ENCODE data around the gene BLOC1S1.
A peak's percentile ranks its signal among the peaks of the same experiment; 100 is the strongest.

Gene BLOC1S1

DNA sequence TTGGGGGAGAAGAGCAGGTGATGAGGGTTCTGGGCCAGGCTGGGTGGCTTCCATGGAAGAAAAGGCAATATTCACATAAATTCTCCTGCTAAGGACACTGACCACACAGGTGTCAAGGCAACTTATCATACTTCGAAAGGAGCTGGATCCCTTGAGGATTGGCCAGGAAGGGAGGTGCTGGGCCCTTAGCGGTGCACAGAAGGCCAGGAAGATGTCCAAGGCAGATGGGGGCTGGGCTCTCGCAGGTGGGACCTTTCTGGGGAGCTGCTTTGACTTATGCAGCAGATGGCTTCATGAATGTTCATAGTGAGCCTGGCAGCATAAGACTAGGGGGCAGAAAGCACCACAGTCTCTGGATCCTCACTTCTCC, 9.1 kb downstream of the BLOC1S1 start:
- H3K36me3 Mint-ChIP-seq (ENCODE audit: low read depth): peaks cover 38% of the 10 kb centered on the region
- peak overlapping the region; percentile 46 to 66 (median 48) for H3K27ac Mint-ChIP-seq
- no peaks in the 10 kb centered on the region for H3K9me3 Mint-ChIP-seq
- H3K4me3 Mint-ChIP-seq: peak overlapping the region; percentile 70 to 94 (median 90)
- H3K27me3 Mint-ChIP-seq (ENCODE audit: low read depth): peaks cover 5% of the 10 kb centered on the region
- TF ChIP-seq, protein P1, sequence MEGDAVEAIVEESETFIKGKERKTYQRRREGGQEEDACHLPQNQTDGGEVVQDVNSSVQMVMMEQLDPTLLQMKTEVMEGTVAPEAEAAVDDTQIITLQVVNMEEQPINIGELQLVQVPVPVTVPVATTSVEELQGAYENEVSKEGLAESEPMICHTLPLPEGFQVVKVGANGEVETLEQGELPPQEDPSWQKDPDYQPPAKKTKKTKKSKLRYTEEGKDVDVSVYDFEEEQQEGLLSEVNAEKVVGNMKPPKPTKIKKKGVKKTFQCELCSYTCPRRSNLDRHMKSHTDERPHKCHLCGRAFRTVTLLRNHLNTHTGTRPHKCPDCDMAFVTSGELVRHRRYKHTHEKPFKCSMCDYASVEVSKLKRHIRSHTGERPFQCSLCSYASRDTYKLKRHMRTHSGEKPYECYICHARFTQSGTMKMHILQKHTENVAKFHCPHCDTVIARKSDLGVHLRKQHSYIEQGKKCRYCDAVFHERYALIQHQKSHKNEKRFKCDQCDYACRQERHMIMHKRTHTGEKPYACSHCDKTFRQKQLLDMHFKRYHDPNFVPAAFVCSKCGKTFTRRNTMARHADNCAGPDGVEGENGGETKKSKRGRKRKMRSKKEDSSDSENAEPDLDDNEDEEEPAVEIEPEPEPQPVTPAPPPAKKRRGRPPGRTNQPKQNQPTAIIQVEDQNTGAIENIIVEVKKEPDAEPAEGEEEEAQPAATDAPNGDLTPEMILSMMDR (IDR thresholded peaks at IDR 0.05; ENCODE audit: unreplicated experiment in 3 of 3): no peak
- H3K4me1 Mint-ChIP-seq: peaks cover 56% of the 10 kb centered on the region

DNA sequence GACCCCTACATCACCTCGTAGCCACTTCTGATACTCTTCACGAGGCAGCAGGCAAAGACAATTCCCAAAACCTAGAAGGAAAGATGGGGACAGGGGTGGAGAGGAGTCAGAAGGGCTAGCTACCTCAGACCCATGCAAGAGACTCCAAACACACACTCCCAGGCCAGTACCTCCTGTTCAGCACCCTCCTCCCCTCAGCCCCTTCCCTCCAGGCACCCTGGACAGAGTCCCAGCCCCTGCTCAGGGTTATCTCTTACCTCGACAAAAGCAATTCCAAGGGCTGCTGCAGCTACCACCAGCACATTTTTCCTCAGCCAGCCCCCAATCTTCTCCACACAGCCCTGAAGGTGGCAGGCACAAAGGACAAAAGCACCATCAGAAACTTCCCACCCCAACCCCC, 9.7 kb downstream of the BLOC1S1 start:
- no peaks in the 10 kb centered on the region for H3K9me3 Mint-ChIP-seq
- peak overlapping the region; percentile 70 to 94 (median 90) for H3K4me3 Mint-ChIP-seq
- H3K27ac Mint-ChIP-seq: peak overlapping the region; percentile 37 to 66 (median 46)
- peaks cover 56% of the 10 kb centered on the region for H3K4me1 Mint-ChIP-seq
- peaks cover 5% of the 10 kb centered on the region for H3K27me3 Mint-ChIP-seq (ENCODE audit: low read depth)
- TF ChIP-seq, protein P1 (IDR thresholded peaks at IDR 0.05; ENCODE audit: unreplicated experiment in 3 of 3): no peak
- H3K36me3 Mint-ChIP-seq (ENCODE audit: low read depth): peaks cover 38% of the 10 kb centered on the region

DNA sequence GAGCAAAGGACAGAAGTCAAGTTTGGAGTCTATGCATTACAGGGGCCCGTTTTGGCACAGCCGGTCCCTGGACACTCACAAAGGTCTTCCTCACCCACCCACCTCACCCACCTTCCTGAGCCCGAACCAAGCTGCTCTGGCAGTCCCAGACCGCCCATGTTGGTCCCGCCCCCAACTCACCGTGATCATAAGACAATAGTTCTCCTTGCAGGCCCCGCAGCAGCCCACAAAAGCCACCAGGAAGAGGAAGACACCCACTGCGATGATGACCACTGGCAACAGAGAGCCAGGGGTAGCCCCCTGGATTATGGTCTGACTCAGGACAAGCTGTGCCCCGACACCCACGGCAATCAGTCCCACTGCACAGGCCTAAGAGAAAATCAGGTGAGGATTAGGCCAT, 11.1 kb downstream of the BLOC1S1 start:
- Mint-ChIP-seq H3K4me1 (peaks cover 56% of the 10 kb centered on the region), H3K27me3 (ENCODE audit: low read depth) (peaks cover 5% of the 10 kb centered on the region), H3K4me3 (peak overlapping the region; percentile 90 to 94 (median 90)), H3K9me3 (no peaks in the 10 kb centered on the region), H3K36me3 (ENCODE audit: low read depth) (peaks cover 38% of the 10 kb centered on the region), H3K27ac (peak overlapping the region; percentile 86 to 97 (median 95))
- TF ChIP-seq, protein P1 (IDR thresholded peaks at IDR 0.05; ENCODE audit: unreplicated experiment in 3 of 3): no peak

DNA sequence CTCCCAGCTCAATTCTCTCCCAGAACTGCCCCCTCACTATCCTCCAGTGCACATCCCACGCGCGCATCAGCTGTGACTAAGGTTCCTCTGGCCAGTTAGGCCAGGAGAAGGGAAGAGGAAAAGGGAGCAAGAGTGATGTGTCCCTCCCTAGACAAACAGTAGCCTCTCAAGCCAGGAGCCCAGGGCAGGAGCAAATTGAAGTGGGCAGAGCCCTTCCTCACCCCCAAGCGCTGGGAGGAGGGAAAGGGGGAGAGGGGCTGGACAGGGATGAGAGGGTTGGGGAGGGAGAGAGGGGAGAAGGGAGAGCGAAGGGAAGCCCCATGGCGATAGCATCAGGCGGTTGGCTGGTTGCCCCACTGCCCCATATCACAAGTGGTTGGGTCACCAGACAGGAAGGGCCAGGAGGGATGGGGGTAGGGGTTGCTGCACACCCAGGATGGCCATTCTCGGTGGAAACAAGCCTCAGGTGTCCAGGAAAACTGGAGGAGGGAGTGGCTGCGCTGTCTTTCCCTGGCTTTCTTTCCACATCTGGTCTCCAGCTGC, 11.9 kb downstream of the BLOC1S1 start:
- H3K4me1 Mint-ChIP-seq: peaks cover 56% of the 10 kb centered on the region
- TF ChIP-seq, protein P1 (IDR thresholded peaks at IDR 0.05; ENCODE audit: unreplicated experiment in 3 of 3): no peak
- H3K36me3 Mint-ChIP-seq (ENCODE audit: low read depth): peaks cover 38% of the 10 kb centered on the region
- peak overlapping the region; percentile 90 to 94 (median 90) for H3K4me3 Mint-ChIP-seq
- H3K27me3 Mint-ChIP-seq (ENCODE audit: low read depth): peaks cover 5% of the 10 kb centered on the region
- no peaks in the 10 kb centered on the region for H3K9me3 Mint-ChIP-seq
- peak overlapping the region; percentile 86 to 97 (median 95) for H3K27ac Mint-ChIP-seq

DNA sequence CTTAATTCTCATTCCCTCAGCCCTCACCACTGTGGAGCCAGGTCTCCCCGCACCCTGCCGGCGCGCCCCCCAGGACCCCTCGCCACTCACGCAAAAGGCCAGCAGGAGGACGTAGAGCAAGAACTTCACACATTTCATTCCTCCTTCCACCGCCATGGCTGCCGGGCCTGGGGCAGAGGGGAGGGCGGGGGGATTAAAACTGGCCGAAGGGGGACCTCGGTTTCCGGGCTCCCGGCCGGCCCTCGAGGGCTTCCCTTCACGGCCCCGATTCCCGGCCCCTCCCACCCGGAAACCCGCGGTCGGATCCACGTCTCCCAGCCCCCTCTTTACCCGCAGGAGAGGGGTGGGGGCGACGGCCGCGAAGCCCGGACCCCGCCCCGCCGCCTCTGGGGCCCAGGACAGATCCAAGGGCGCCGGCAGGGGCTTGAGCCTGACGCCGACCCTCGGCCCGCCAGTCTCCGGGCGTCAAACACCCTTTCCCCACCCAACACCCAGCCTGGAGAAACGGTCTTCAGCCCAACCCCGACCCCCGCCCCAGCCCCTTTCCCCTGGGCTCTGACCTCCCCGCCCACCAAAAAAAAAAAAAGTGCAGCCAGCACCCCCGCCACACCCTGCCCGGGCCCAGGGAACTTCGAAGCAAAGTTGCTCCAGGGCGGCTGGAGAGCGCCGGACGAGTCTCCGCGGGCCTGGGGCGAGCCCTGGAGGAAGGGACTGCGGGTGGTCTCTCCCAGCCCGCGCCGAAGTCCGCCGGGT, 12.5 kb downstream of the BLOC1S1 start:
- Mint-ChIP-seq H3K27me3 (ENCODE audit: low read depth) (peaks cover 5% of the 10 kb centered on the region), H3K4me1 (peaks cover 53% of the 10 kb centered on the region), H3K27ac (peak overlapping the region; percentile 86 to 97 (median 95)), H3K36me3 (ENCODE audit: low read depth) (peaks cover 35% of the 10 kb centered on the region), H3K4me3 (peak overlapping the region; percentile 90 to 94 (median 90)), H3K9me3 (no peaks in the 10 kb centered on the region)
- TF ChIP-seq, protein P1 (IDR thresholded peaks at IDR 0.05; ENCODE audit: unreplicated experiment in 3 of 3): no peak
